Activated gamma-delta T cell (primary cell): Measurements from ENCODE around the gene TMEM131.
"Not testable (repeated sequence)": the region's sequence is repeated elsewhere in the genome, so short reads cannot be mapped to it uniquely, and the experiment has no call there.

Experiments used
- DNase-seq: peaks from one replicate; lab custom pipeline; 2025; lab: John Stamatoyannopoulos, UW

The TMEM131 gene

DNA sequence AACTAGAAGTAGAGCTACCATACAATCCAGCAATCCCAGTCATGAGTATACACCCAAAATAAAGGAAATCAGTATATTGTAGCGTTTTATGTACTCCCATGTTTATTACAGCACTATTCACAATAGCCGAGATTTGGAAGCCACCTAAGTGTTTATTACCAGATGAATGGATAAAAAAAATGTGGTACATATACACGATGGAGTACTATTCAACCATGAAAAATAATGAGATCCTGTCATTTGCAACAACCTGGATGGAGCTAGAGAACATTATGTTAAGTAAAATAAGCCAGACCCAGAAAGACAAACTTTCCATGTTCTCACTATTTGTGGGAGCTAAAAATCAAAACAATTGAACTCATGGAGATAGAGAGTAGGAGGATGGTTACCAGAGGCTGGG is 131.9 kb downstream of the TMEM131 start:
- DNase-seq: no peak

- no peak for DNase-seq
Measured at GRCh38 chr2:97861177-97861576, 134.6 kb downstream of the TMEM131 start.

DNA sequence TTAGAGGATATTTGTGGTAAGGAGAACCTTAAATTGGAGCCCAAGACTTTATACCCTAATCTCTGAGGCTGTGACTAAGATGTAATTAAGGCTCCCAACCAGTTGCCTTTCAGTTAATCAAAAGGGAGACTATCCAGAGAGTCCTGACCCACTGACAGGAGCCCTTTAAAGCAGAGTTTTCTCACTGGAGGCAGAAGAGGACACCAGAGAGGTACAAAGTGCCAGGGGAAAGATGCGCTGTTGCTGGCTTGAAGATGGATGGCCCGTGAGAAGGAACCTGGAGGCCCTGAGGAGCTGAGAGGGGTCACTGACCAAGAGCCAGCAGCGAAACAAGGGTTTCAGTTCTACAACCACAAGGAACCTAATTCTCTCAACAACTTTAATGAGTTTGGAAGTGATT is 137.3 kb downstream of the TMEM131 start:
- DNase-seq: no peak

DNA sequence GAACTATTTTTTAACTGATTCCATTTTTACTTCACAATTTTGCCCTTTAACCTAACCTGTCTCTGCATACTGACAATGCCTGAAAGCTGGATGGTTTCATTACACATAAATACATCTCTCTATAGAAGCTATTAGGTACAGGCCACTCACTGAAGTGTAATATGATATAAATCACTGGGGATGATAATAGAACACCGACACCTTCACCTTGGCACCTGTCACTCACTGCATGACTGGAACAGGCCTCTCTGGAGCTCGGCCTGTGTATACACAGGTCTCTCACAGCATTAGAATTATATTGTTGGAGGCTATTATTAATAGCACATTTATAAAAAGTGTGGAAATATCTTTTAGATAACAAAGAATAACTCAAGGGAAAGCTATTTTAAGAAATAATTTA is 138.2 kb downstream of the TMEM131 start:
- DNase-seq: no peak

DNA sequence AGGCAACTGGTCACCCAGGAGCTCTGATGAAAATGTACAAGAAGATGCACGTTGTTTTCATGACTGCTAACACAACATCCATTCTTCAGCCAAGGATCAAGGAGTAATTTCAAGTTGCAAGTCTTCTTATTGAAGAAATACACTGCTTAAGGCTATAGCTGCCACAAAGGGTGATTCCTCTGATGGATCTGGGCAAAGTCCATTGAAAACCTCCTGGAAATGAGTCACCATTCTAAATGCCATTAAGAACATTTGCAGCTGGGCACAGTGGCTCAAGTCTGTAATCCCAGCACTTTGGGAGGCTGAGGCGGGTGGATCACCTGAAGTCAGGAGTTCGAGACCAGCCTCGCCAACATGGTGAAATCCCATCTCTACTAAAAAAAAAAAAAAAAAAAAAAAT is 142.7 kb downstream of the TMEM131 start:
- DNase-seq: not testable (repeated sequence)

GRCh38 chr2:97851172-97851571 is 144.6 kb downstream of the TMEM131 start:
- DNase-seq: no peak

- DNase-seq: no peak
Measured at GRCh38 chr2:97849881-97850528, 145.7 kb downstream of the TMEM131 start.

DNA sequence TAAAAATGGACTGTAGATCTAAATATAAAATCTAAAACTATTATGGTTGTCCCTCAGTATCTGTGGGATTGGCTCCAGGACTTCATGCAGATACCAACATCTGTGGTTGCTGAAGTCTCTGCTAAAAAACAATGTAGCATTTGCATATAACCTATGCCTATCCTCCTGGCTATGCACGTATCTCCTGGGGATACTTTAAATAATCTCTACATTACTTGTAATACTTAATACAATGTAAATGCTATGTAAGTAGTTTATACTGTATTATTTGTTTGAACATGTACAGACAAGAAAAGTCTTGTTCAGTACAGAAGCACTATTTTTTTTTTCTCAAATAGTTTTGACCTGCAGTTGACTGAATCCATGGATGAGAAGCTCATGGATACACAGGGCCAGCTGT is 147.4 kb downstream of the TMEM131 start:
- DNase-seq: no peak

DNA sequence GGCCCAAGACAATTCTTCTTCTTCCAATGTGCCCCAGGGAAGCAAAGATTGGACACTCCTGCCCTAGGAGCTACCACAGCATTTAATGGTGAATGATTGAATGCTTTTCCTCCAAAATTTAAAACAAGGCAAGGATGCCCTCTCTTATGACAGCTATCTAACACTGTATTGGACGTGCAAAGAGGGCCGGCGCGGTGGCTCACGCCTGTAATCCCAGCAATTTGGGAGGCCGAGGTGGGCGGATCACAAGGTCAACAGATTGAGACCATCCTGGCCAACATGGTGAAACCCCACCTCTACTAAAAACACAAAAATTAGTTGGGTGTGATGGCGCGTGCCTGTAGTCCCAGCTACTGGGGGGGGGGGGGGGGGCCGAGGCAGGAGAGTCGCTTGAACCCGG is 149.0 kb downstream of the TMEM131 start:
- not testable (repeated sequence) for DNase-seq

DNA sequence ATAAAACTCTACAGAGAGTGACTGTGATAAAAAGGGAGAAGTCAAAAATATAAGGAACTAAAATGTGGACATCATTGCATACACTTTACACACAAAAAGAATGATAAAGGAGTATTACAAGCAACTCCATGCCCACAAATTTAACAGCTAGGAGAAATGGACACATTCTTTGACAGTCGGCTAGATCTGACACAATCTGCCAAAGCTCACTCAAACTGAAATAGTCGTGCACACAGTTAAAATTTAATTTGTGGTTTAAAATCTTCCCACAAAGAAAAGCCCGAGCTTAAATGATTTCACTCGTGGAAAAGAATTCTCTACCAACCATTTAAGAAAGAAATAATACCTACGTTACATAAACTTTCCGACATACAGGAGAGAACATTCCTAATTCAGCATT is 149.9 kb downstream of the TMEM131 start:
- DNase-seq: no peak

- DNase-seq: no peak
Measured at GRCh38 chr2:97845133-97845532, 150.6 kb downstream of the TMEM131 start.

GRCh38 chr2:97844311-97844859 is 151.4 kb downstream of the TMEM131 start:
- no peak for DNase-seq

DNA sequence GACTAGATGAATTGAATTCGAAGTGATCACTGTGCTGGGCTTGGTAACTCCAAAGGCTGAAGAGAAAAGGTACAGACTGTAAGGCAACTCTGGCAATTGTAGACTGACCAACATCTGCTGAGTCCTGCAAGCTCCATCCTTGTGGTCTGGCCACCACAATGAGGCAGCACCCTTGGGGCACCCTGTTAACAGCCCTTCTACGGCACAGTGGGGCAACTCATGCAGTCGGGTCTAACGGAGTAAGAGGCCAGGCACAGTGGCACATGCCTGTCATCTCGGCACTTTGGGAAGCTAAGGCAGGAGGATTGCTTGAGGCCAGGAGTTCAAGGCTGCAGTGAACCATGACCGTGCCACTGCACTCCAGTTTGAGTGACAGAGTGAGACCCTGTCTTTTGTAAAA is 155.6 kb downstream of the TMEM131 start:
- DNase-seq: no peak

DNA sequence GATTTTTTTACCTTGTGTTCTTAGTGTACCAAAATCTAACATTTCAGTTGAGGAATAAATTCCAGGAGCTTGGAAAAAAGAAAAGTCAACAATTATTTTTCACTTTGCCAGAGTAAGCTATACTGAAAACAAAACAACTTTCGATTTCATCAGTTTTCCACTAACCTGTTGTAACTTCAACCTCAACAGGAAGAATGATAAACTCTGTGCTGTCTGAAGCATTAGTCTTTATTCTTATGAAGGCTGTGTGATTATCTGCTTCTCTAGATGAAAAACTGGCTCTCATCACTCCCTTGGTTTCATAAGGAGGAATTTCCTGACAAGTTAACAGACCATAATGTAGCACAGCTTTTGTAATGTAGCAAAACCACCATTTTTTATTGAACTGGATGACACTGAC is 161.1 kb downstream of the TMEM131 start:
- DNase-seq: no peak

GRCh38 chr2:97831121-97831520 is 164.6 kb downstream of the TMEM131 start:
- no peak for DNase-seq

DNA sequence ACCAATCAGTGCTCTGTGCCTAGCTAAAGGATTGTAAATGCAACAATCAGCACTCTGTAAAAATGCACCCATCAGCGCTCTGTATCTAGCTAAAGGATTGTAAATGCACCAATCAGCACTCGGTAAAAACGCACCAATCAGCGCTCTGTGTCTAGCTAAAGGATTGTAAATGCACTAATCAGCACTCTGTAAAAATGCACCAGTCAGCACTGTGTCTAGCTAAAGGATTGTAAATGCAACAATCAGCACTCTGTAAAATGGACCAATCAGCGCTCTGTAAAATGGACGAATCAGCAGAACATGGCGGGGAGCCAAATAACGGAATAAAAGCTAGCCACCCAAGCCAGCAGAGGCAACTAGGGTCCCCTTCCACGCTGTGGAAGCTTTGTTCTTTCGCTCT is 166.5 kb downstream of the TMEM131 start:
- DNase-seq: not testable (repeated sequence)

DNA sequence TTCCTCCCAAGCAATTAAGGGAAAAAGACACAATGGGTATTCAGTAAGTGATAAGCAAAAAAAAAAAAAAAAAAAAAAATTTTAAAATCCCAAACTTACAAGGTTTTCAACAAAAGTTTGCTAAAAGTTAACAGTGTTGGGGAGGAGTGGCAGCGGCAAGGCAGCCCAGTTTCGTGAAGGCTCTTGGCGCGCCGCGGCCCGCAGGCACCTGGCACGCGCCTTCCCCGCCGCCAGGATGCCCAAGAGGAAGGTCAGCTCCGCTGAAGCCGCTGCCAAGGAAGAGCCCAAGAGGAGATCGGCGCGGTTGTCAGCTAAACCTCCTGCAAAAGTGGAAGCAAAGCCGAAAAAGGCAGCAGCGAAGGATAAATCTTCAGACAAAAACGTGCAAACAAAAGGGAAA is 168.7 kb downstream of the TMEM131 start:
- not testable (repeated sequence) for DNase-seq

DNA sequence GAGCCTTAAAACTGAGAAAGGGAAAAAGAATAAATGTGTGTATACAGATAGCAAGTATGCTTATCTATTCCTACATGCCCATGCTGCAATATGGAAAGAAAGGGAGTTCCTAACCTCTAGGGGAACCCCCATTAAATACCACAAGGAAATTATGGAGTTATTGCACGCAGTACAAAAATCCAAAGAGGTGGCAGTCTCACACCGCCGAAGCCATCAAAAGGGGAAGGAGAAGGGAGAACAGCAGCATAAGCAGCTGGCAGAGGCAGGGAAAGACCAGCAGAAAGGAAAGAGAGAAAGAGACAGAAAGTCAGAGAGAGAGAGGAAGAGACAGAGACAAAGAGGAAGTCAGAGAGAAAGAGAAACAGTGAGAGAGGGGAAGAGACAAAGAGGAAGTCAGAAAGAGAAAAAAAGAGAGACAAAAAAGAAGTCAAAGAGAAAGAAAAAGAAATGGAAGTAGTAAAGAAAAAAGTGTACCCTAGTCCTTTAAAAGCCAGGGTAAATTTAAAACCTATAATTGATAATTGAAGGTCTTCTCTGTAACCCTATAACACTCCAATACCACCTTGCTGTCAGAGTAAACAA is 169.4 kb downstream of the TMEM131 start:
- DNase-seq: not testable (repeated sequence)

- not testable (repeated sequence) for DNase-seq
Measured at GRCh38 chr2:97824011-97824410, 171.7 kb downstream of the TMEM131 start.

DNA sequence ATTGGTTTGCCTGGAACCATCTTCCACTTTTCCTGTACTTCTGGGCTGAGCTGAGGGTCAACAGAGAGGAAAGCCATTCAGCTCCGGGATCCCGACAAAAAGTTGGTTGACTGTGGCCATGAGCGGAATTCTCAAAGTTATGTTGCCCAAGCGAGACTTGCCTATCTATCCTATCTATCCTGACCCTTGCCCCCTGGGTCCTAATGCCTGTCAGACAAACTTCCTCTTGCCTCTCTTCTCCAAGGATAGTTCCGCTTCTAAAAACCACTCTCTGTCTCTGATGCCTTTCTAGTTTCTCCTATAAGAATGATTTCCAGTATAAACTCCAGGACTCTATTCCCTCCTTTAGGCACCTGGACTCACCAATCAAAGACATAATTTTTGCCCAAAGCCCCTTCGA is 173.9 kb downstream of the TMEM131 start:
- DNase-seq: not testable (repeated sequence)

- DNase-seq: no peak
Measured at GRCh38 chr2:97819754-97820153, 176.0 kb downstream of the TMEM131 start.

DNA sequence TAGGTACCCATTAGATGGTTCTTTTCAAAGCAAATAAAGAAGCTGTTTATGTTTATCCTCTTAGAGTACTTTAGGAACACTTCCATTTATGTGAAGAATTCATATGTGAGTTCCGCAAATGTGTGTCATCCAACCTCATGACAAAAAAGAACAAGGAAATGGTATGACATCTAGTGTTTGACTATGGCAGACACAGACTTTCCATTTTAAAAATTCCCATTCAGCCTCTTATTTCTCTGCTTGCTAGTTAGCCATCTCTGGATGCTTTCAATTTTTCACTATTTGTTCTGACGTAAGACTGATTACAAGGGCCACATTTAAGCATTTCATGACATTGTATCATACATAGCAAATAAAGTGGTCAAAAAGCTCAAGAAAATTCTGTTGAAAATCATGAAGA is 179.3 kb downstream of the TMEM131 start:
- no peak for DNase-seq

GRCh38 chr2:97812931-97813330 is 182.8 kb downstream of the TMEM131 start:
- DNase-seq: no peak

- no peak for DNase-seq
Measured at GRCh38 chr2:97808816-97809215, 186.9 kb downstream of the TMEM131 start.
